Breast epithelium (tissue), 3 donors: ENCODE results near the gene FGF4.

Source experiments
- CTCF ChIP-seq, 3 donors: fragments of 450-650 bp; IDR thresholded peaks; one replicate each; pipeline ENCODE4 v1.5.1; 2016 to 2017; ENCODE audit warnings: antibody characterized with exemption in 3 of 3, mild to moderate bottlenecking in 3 of 3, moderate library complexity in 3 of 3
- POLR2AphosphoS5 ChIP-seq, 3 donors: sonication (generic); formaldehyde crosslinking; IDR thresholded peaks; one replicate each; pipeline ENCODE4 v1.6.1; 2017; ENCODE audit warnings: antibody characterized with exemption in 3 of 3

GRCh38 chr11:69814411-69814810 lies 39.3 kb upstream of the FGF4 start:
- no peak for TF ChIP-seq CTCF (IDR thresholded peaks at IDR 0.05)
- TF ChIP-seq POLR2AphosphoS5 (IDR thresholded peaks at IDR 0.05): no peak
